GM12865 (cell line): Measurements from ENCODE around the gene PROM2.
A peak's percentile ranks its signal among the peaks of the same experiment; 100 is the strongest.

Source experiments
- DNase-seq: peaks from one replicate; pipeline ENCODE4 v3.0.0; 2010; ENCODE audit warnings: low read depth
- H3K4me3 ChIP-seq: 2 replicates; pipeline ENCODE4 v1.5.1; 2011; ENCODE audit warnings: mild to moderate bottlenecking, low read depth, low read length, control low read depth
- TF ChIP-seq, protein P1 (sequence below): IDR thresholded peaks from 2 replicates; pipeline ENCODE4 v1.5.1; 2011; ENCODE audit warnings: low read length, control low read depth, low read depth, inconsistent platforms; ENCODE audit not compliant: insufficient read depth; ENCODE audit errors: missing control alignments

Gene PROM2

DNA sequence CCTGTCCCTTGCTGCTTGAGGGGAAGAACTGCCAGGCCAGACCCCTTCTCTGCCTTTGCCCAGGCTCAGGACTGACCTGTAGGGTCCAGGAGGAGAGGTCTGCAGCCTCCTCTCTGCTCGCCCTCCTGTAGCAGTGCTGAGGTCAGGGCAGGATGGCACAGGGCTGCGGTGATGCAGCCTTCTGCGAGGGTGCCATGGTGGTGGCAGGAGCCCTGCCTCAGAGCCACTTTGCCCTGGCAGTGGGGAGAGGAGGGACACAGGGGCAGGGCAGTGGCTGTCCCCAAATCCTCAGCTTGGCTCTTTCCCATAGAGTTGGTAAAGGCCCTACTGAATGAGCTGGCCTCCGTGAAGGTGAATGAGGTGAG lies 884 bp downstream of the PROM2 start:
- TF ChIP-seq, protein P1, sequence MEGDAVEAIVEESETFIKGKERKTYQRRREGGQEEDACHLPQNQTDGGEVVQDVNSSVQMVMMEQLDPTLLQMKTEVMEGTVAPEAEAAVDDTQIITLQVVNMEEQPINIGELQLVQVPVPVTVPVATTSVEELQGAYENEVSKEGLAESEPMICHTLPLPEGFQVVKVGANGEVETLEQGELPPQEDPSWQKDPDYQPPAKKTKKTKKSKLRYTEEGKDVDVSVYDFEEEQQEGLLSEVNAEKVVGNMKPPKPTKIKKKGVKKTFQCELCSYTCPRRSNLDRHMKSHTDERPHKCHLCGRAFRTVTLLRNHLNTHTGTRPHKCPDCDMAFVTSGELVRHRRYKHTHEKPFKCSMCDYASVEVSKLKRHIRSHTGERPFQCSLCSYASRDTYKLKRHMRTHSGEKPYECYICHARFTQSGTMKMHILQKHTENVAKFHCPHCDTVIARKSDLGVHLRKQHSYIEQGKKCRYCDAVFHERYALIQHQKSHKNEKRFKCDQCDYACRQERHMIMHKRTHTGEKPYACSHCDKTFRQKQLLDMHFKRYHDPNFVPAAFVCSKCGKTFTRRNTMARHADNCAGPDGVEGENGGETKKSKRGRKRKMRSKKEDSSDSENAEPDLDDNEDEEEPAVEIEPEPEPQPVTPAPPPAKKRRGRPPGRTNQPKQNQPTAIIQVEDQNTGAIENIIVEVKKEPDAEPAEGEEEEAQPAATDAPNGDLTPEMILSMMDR: no peak
- no peak overlapping the region for H3K4me3 ChIP-seq
- DNase-seq: no peak

DNA sequence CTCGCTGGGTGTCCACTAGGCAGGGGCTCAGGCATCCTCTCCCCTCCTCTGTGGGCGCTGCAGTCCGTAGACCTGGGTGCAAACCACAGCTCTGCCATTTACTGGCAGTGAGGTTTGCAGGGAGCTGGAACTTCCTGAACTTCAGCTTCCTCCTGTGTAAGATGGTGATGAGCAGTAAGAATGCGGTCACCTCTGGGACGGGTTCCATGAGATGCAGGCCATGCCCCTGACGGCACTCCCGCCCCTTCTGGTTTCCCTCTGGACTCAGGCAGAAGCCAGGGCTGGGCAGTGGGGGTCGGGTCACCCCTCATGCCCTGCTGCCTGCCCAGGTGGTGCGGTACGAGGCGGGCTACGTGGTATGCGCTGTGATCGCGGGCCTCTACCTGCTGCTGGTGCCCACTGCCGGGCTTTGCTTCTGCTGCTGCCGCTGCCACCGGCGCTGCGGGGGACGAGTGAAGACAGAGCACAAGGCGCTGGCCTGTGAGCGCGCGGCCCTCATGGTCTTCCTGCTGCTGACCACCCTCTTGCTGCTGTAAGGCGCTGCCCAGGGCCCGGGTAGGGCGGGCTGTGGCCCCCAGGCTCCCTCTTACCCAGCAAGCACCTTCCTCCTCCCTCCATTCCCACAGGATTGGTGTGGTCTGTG lies 1.5 kb downstream of the PROM2 start:
- no peak overlapping the region for H3K4me3 ChIP-seq
- TF ChIP-seq, protein P1: no peak
- no peak for DNase-seq

DNA sequence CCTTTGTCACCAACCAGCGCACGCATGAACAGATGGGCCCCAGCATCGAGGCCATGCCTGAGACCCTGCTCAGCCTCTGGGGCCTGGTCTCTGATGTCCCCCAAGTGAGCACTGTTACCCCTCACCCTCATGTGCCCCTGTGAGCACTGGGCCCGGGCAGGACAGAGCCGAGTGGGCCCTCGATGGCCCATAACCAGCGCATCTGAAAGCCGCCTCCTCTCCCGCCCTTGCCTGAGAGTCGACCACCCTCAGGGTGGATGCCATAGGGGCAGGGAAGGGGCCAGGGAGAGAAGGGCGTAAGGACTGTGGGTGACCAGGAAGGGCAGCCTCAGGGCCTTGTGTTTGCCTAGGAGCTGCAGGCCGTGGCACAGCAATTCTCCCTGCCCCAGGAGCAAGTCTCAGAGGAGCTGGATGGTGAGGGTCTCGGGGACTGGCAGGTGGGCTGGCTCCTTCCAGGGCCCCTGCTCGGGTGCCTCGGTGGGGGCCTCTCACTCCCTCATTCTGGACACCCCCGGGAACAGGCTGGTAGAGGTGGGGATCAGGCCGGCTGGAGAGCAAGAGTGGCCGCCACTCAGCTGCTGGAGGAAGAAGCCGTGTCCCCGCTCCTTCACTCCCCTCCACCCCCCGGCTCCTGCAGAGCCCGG lies 2.1 kb downstream of the PROM2 start:
- TF ChIP-seq, protein P1: no peak

DNA sequence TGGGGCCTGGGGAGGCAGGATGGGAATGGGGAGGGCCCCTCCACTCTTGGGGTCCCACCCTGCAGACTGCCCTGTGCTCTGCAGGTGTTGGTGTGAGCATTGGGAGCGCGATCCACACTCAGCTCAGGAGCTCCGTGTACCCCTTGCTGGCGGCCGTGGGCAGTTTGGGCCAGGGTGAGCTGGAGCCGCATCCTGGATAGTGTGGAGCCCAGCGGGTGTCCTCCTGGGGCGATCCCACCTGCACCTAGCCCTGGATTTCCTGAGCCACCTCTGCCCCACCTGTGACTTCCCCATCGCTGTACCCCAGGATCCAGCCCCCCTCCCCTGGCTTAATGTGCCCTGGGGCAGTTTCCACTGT lies 2.6 kb downstream of the PROM2 start:
- DNase-seq: no peak
- TF ChIP-seq, protein P1: no peak

More for the DNA sequence above, 2.1 kb downstream of the PROM2 start:
- no peak overlapping the region for H3K4me3 ChIP-seq
- DNase-seq: no peak

DNA sequence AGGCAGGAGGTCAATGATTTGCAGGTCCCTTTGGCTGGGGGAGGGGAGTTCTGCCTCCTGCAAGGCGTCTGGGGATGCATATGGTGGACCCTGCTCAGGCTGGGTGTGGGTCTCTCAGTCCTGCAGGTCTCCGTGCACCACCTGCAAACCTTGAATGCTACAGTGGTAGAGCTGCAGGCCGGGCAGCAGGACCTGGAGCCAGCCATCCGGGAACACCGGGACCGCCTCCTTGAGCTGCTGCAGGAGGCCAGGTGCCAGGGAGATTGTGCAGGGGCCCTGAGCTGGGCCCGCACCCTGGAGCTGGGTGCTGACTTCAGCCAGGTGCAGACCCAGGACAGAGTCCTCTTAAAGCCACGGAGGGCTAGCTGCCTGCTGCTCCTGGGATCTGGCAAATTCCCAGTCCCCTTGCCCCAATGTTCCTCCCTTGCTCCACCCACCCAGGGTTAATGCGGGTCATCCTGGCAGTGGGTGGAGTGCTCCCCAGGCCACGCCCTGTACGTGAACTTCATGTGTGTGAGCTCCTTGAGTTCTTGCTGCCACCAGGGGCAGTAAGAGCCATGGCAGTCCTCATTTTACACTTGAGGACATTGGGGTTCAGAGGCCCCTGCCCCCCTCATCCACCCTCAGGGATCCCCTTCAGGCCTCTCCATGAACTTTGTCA lies 3.1 kb downstream of the PROM2 start:
- TF ChIP-seq, protein P1: no peak
- H3K4me3 ChIP-seq: no peak overlapping the region

More for the DNA sequence above, 2.6 kb downstream of the PROM2 start:
- H3K4me3 ChIP-seq: no peak overlapping the region

DNA sequence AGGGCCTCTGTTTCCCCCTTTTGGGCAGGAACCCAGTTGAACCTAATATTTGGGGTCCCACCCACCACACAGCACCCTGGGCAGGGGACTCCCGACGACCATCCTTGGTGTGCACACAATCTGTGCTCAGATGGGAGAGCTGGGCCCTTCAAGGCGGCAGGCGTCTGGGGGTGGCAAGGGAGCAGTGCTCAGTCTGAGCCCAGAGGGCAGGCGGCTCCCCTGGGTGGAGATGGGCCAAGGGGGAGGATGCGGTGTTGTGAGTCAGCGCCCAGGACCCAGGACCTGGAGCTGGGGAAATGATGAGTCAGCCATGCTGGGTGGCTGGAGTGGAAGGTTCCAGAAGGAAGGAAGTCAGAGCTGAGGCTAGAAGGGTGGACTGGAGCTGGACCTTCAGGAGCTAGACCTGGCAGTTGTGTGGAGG lies 3.8 kb downstream of the PROM2 start:
- no peak overlapping the region for H3K4me3 ChIP-seq
- no peak for DNase-seq
- TF ChIP-seq, protein P1: no peak

More for the DNA sequence above, 3.1 kb downstream of the PROM2 start:
- peak; percentile 8 for DNase-seq
